Esophagus (tissue), 2 donors: ENCODE data around the gene ZNF789. TPM values are rescaled to one million over a fixed set of nuclear protein-coding genes. Genes with fewer than 3 reads are reported as not detected.

Source experiments
- H3K27ac ChIP-seq, 2 donors: one replicate each; pipeline ENCODE4 v1.5.1; 2013; ENCODE audit warnings: low read depth in 2 of 2, mild to moderate bottlenecking in 2 of 2, inconsistent platforms in 1 of 2, low read length in 1 of 2, moderate library complexity in 1 of 2
- H3K27me3 ChIP-seq, 2 donors: one replicate each; pipeline ENCODE4 v1.6.1; 2013; ENCODE audit warnings: low read length in 2 of 2, control low read depth in 1 of 2, mild to moderate bottlenecking in 1 of 2; ENCODE audit not compliant: insufficient read depth in 2 of 2, control insufficient read depth in 1 of 2
- H3K36me3 ChIP-seq, 2 donors: one replicate each; pipeline ENCODE4 v1.6.1; 2013; ENCODE audit warnings: low read length in 1 of 2; ENCODE audit not compliant: control insufficient read depth in 2 of 2, insufficient read depth in 2 of 2
- H3K4me1 ChIP-seq, 2 donors: one replicate each; pipeline ENCODE4 v1.6.1; 2013; ENCODE audit warnings: low read length in 1 of 2; ENCODE audit not compliant: control insufficient read depth in 2 of 2, insufficient read depth in 2 of 2
- H3K4me3 ChIP-seq, 2 donors: one replicate each; pipeline ENCODE4 v1.5.1; 2013; ENCODE audit warnings: low read length in 2 of 2, mild to moderate bottlenecking in 2 of 2, low read depth in 1 of 2, moderate library complexity in 1 of 2
- H3K9me3 ChIP-seq, 2 donors: one replicate each; pipeline ENCODE4 v1.6.1; 2013; ENCODE audit warnings: mild to moderate bottlenecking in 2 of 2, low read depth in 1 of 2, low read length in 1 of 2, moderate library complexity in 1 of 2; ENCODE audit not compliant: control insufficient read depth in 2 of 2, insufficient read depth in 1 of 2
- WGBS, 2 donors: extraction: QIAGEN DNeasy Blood & Tissue Kit; methylation state at CpG; one replicate each; pipeline ENCODE4 v1.1.7; 2013; 5-methylcytosine and 5-hydroxymethylcytosine counted together
- polyA plus RNA-seq, 2 donors: library from polyadenylated mRNA; stranded (reverse); fragments of 200-250 nt; gene quantifications; one replicate each; pipeline ENCODE4 v1.2.3, GENCODE V29; 2013
- donor health status: healthy with polysubstance abuse.
- donor health status: Bipolar disorder and iron deficiency.

ZNF789 gene
- polyA plus RNA-seq, 2 donors: 4.7 to 11.3 TPM

DNA sequence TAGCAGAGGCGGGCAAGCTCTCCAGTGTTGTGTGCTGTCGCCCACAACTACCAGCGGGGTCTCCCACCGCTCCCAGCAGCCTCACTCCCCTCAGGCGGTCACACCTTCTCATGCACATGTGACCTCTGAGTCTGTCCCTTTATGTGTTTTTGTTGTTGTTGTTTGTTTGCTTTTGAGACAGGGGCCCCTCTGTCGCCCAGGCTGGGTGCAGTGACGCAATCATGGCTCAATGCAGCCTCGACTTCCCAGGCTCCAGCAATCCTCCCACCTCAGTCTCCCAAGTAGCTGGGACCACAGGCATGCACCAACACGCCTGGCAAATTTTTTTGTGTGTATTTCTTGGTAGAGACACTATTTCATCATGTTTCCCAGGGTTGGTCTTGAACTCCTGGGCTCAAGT is 32.5 kb upstream of the ZNF789 start:
- Histone ChIP-seq H3K27ac (no peak overlapping the region), H3K4me3 (peak overlapping the region in 1 of 2 donors; percentile 90), H3K27me3 (no peaks in the 10 kb centered on the region), H3K36me3 (peaks cover 3% of the 10 kb centered on the region in 2 donors), H3K9me3 (no peaks in the 10 kb centered on the region), H3K4me1 (peaks cover 5 to 18% of the 10 kb centered on the region in 2 donors)
- WGBS, 2 donors: 71 to 80% methylated on average over 9 of the region's 9 CpGs

DNA sequence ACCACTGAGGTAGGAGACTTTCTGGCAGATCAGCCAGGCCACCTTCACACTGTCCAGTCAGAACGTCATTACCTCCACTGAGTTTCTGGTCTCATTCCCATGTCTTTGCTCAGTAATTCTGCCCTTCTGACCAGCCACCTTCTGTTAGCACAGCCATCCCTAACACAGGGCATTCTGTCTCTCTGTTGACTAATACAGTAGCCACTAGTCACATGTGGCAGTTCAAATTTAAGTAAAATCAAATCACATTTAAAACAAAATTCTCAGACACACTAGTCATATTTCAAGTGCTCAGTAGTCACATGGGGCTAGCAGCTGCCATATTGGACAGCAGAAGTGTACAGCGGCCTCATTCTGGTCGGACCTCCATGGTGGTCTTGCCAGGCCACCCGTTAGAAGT is 26.6 kb upstream of the ZNF789 start:
- 87 to 90% methylated on average over 4 of the region's 4 CpGs for whole genome bisulfite sequencing, 2 donors
- H3K9me3 ChIP-seq: no peaks in the 10 kb centered on the region
- peaks cover 0 to 5% of the 10 kb centered on the region in 2 donors for H3K4me1 ChIP-seq
- H3K27ac ChIP-seq: no peak overlapping the region
- peaks cover 10 to 36% of the 10 kb centered on the region in 2 donors for H3K36me3 ChIP-seq
- no peaks in the 10 kb centered on the region for H3K27me3 ChIP-seq
- no peak overlapping the region for H3K4me3 ChIP-seq

DNA sequence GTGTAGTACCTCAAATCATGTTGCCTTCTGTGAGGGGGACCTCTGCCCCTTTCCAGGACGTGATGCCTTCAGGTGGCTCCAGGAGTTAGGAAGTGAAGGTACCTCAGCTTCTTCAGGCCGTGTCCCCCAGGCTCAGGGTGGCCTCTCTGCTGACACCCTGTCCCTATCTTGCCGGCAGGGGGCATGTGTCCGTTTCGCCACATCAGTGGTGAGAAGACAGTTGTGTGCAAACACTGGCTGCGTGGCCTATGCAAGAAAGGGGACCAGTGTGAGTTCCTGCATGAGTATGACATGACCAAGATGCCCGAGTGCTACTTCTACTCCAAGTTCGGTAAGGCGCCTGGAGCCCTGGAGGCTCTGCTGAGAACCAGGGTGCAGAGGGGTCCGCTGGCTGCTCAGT is 24.7 kb upstream of the ZNF789 start:
- Histone ChIP-seq H3K36me3 (peaks cover 10 to 50% of the 10 kb centered on the region in 2 donors), H3K4me3 (no peak overlapping the region), H3K27me3 (no peaks in the 10 kb centered on the region), H3K4me1 (peaks cover 3 to 15% of the 10 kb centered on the region in 2 donors), H3K27ac (no peak overlapping the region), H3K9me3 (no peaks in the 10 kb centered on the region)
- 91% methylated on average over 10 of the region's 10 CpGs for WGBS, 2 donors

DNA sequence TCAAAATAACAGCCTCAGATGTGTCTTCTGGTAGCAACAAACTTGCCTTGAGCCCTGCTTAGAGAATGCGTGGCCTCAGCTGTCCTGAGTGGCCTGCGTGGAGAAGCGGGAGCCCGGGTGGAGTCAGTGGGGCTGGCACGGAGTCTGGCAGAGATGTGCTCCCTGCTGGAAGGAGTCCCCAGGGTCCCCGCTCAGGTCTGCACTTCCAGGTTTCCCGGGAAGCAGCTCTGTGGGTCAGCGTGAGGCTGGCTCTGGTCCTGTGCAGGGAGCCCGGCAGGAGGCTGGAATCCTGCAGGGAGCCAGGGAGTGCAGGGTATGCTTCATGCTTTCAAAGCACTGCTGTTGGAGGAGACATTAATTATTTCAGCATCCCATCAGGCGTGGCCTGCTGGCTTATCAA is 23.8 kb upstream of the ZNF789 start:
- no peaks in the 10 kb centered on the region for H3K27me3 ChIP-seq
- no peak overlapping the region for H3K27ac ChIP-seq
- peaks cover 6 to 20% of the 10 kb centered on the region in 2 donors for H3K4me1 ChIP-seq
- H3K36me3 ChIP-seq: peaks cover 7 to 55% of the 10 kb centered on the region in 2 donors
- H3K4me3 ChIP-seq: no peak overlapping the region
- WGBS, 2 donors: 92% methylated on average over 10 of the region's 10 CpGs
- H3K9me3 ChIP-seq: no peaks in the 10 kb centered on the region

DNA sequence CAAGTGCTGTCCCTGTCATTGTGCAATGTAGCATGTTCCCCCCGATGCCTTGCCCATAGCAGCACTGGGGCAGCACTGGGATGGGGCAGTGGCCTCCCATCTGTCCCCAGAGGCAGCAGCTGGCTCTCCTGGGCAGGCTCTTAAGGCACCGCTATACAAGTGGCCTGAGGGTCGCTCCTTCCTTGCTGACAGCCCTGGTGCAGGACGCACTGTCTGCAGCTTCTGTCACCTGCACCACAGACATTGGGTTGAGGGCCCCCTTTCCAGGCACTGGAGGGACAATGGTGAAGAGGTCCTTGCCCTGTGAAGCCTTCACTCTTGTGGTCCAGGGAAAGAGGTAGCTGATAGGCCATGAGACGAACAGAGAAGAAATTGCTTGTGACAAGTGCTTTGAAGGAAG is 23.4 kb upstream of the ZNF789 start:
- peaks cover 9 to 58% of the 10 kb centered on the region in 2 donors for H3K36me3 ChIP-seq
- H3K9me3 ChIP-seq: no peaks in the 10 kb centered on the region
- peaks cover 6 to 20% of the 10 kb centered on the region in 2 donors for H3K4me1 ChIP-seq
- no peak overlapping the region for H3K4me3 ChIP-seq
- 93 to 96% methylated on average over 5 of the region's 5 CpGs for WGBS, 2 donors
- no peaks in the 10 kb centered on the region for H3K27me3 ChIP-seq
- no peak overlapping the region for H3K27ac ChIP-seq

DNA sequence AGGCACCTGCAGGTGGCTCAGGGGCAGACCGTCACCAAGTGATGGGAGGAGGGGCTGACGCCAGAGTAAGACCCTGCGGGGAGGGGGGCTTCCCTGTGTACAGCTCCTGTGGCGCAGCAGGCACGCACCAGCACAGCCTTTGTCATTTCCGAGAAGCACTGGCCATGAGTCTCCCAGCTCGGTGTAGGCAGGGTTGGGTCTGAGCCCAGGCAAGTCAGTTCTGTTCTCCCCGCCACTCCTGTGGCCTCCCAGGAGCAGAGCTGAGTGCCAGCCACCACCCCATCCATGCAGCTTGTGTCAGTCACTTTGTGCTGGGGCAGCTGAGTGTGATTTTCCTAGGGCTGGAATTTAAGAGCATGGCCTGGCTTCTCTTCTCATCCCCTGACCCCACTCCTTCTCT is 20.8 kb upstream of the ZNF789 start:
- H3K36me3 ChIP-seq: peaks cover 17 to 70% of the 10 kb centered on the region in 2 donors
- WGBS, 2 donors: 73 to 80% methylated on average over 8 of the region's 8 CpGs
- H3K4me3 ChIP-seq: no peak overlapping the region
- H3K27ac ChIP-seq: peak overlapping the region; percentile 78 to 86
- H3K9me3 ChIP-seq: no peaks in the 10 kb centered on the region
- H3K4me1 ChIP-seq: peaks cover 6 to 20% of the 10 kb centered on the region in 2 donors
- no peaks in the 10 kb centered on the region for H3K27me3 ChIP-seq

DNA sequence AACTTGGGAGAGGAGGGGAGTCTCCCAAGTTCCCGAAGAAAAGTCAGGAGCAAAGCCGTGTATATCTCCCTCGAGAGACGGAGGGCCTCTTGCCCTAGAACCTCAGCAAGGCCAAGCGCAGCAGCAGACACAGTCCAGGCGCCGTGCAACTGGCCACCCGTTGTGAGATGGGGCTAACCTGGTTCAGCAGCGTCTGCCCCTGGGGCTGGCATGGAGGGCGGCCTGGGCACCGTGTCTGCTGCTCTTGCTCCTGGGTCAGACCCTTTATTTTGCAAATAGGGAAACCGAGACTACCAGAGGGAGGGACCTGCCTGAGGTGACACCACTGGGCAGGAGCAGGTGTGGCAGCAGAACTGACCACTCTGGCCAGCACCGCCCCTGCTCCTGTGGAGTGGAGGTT is 20.1 kb upstream of the ZNF789 start:
- 83 to 88% methylated on average over 13 of the region's 13 CpGs for WGBS, 2 donors
- no peaks in the 10 kb centered on the region for H3K9me3 ChIP-seq
- H3K4me3 ChIP-seq: peak overlapping the region in 1 of 2 donors; percentile 9
- H3K36me3 ChIP-seq: peaks cover 22 to 76% of the 10 kb centered on the region in 2 donors
- H3K4me1 ChIP-seq: peaks cover 6 to 20% of the 10 kb centered on the region in 2 donors
- no peaks in the 10 kb centered on the region for H3K27me3 ChIP-seq
- H3K27ac ChIP-seq: peak overlapping the region; percentile 78 to 86

DNA sequence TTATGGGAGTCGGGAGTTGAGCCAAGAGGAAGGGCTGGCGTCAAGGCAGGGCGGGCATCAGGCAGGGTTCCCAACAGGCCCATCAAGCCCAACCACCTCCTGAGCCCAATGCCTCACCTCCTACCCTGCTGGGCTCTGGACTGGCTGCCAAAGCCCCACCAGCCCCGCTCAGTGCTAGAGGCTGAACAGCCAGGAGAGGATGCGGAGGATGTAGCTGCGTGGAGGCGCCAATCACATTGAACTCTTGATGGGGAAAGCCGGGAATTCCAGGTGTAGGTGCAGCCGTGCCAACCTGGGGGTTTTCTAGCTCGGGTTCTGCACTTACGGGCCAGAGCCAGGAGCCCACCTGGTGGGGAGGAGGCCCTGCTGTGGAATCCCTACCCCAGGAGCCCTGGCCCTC is 19.6 kb upstream of the ZNF789 start:
- Histone ChIP-seq H3K36me3 (peaks cover 28 to 77% of the 10 kb centered on the region in 2 donors), H3K4me1 (peaks cover 6 to 20% of the 10 kb centered on the region in 2 donors), H3K9me3 (no peaks in the 10 kb centered on the region), H3K27ac (peak overlapping the region; percentile 78 to 86), H3K27me3 (no peaks in the 10 kb centered on the region), H3K4me3 (peak overlapping the region in 1 of 2 donors; percentile 9)
- 66 to 75% methylated on average over 11 of the region's 11 CpGs for WGBS, 2 donors

DNA sequence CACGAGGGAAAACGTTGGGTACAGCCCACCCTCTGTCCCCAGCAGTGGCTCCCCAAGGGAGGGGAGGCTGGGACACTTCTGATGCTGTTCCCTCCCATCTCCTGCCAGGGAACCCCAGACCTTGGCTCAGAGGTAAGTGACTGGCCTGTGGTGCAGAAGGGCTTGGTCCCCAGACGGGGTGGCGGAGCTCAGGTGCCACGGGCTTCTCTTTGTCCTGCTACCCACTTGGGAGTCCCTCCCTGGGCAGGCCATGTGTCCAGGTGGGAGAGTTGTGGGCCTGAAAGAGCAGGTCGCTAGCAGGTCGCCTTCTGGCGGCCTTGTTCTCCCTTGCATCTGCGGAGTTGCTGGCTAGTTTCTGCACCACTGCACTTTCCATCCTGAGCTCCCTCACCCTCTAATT is 16.8 kb upstream of the ZNF789 start:
- Histone ChIP-seq H3K27me3 (no peaks in the 10 kb centered on the region), H3K9me3 (no peaks in the 10 kb centered on the region), H3K4me3 (no peak overlapping the region), H3K27ac (no peak overlapping the region), H3K4me1 (peaks cover 6 to 20% of the 10 kb centered on the region in 2 donors), H3K36me3 (peaks cover 21 to 62% of the 10 kb centered on the region in 2 donors)
- WGBS, 2 donors: 76 to 84% methylated on average over 9 of the region's 9 CpGs

DNA sequence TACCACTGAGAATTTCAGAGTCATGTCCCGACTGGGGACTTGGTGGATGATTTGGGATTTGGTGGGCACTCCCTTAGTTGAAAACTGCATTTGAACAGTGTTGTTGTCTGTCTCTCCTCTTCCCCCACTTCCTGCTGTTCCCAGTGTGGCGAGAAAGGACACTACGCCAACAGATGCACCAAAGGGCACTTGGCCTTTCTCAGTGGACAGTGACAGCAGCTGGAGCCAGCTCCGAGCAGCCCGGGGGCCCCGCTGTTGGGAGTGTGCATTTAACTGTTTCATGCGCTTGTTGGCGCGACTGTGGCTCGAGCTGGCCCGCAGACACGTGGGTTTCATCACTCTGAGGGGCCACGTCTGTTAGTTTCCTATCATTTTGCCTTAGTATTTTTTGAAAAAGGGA is 16.4 kb upstream of the ZNF789 start:
- Histone ChIP-seq H3K9me3 (no peaks in the 10 kb centered on the region), H3K4me1 (peaks cover 6 to 20% of the 10 kb centered on the region in 2 donors), H3K27me3 (no peaks in the 10 kb centered on the region), H3K36me3 (peaks cover 21 to 59% of the 10 kb centered on the region in 2 donors), H3K4me3 (no peak overlapping the region), H3K27ac (no peak overlapping the region)
- WGBS, 2 donors: 71 to 74% methylated on average over 13 of the region's 13 CpGs
